ENCODE results near the gene CSAD.
A peak's percentile ranks its signal among the peaks of the same experiment; 100 is the strongest.

The CSAD gene

GRCh38 chr12:53180220-53180930 lies at the start of gene CSAD, which contains the start of gene ZNF740:
Gene CSAD, minus strand, starts transcription at chr12:53180925. Its CDS starts 7,455 bp downstream, at chr12:53173470.
Gene ZNF740, plus strand, starts transcription at chr12:53180722. Its CDS starts 1,262 bp downstream, at chr12:53181984.
- DNase-seq = peak; percentile 78 to 99 (median 96)

- peak in 1 of 51 donors; percentile 25 for DNase-seq
Measured at GRCh38 chr12:53230108-53230845, 49.6 kb upstream of the CSAD start.

- DNase-seq = no peak
Measured at GRCh38 chr12:53229454-53229853, 48.7 kb upstream of the CSAD start.

- no peak for DNase-seq
Measured at GRCh38 chr12:53227836-53228235, 47.1 kb upstream of the CSAD start.

GRCh38 chr12:53227341-53227740 lies 46.6 kb upstream of the CSAD start:
- no peak for DNase-seq

- DNase-seq = no peak
Measured at GRCh38 chr12:53226815-53227214, 46.1 kb upstream of the CSAD start.

GRCh38 chr12:53225635-53226424 lies 45.1 kb upstream of the CSAD start:
- DNase-seq = no peak

- peak in 2 of 51 donors; percentile 18 to 19 for DNase-seq
Measured at GRCh38 chr12:53224897-53225634, 44.3 kb upstream of the CSAD start.

GRCh38 chr12:53224061-53224896 lies 43.6 kb upstream of the CSAD start:
- DNase-seq = no peak

GRCh38 chr12:53223389-53224060 lies 42.8 kb upstream of the CSAD start:
- peak in 37 of 51 donors; percentile 25 to 82 (median 58) for DNase-seq

GRCh38 chr12:53222806-53223261 lies 42.1 kb upstream of the CSAD start:
- DNase-seq = no peak

GRCh38 chr12:53222170-53222721 lies 41.5 kb upstream of the CSAD start:
- no peak for DNase-seq

- DNase-seq = peak in 44 of 51 donors; percentile 28 to 85 (median 62)
Measured at GRCh38 chr12:53221203-53222080, 40.7 kb upstream of the CSAD start.

GRCh38 chr12:53220694-53221202 lies 40.0 kb upstream of the CSAD start:
- DNase-seq = peak in 44 of 51 donors; percentile 29 to 88 (median 69)

GRCh38 chr12:53219956-53220693 lies 39.4 kb upstream of the CSAD start:
- DNase-seq = peak in 25 of 51 donors; percentile 22 to 89 (median 53)

- DNase-seq = peak in 2 of 51 donors; percentile 54 to 75
Measured at GRCh38 chr12:53219292-53219955, 38.7 kb upstream of the CSAD start.
